Spleen (tissue), 7 donors: ENCODE results near the gene SNX27.

Source experiments
- POLR2A ChIP-seq, 3 donors: fragments of 450-650 bp; IDR thresholded peaks; one replicate each; pipeline ENCODE4 v1.5.1; 2017; ENCODE audit warnings: antibody characterized with exemption in 3 of 3, mild to moderate bottlenecking in 1 of 3
- POLR2AphosphoS5 ChIP-seq, 3 donors: sonication (generic); formaldehyde crosslinking; IDR thresholded peaks; one replicate each; pipeline ENCODE4 v1.5.1; 2017; ENCODE audit warnings: antibody characterized with exemption in 3 of 3
- TF ChIP-seq, protein P1 (sequence below), 11 experiments: fragments of 200-600 bp in 7 of 11; fragments of 450-650 bp in 4 of 11; sonication (generic) in 4 of 11; IDR thresholded peaks in 8 of 11; conservative IDR thresholded peaks in 3 of 11; 1 replicate in 7 of 11; 2 replicates in 4 of 11; pipeline versions ENCODE4 v1.4.0 to v1.8.0; 2016 to 2021; ENCODE audit warnings: antibody characterized with exemption in 11 of 11, inconsistent platforms in 4 of 11, mild to moderate bottlenecking in 1 of 11
- donor health status: DM: no; HTN: no; CAD: no; lungs with moderate emphysema.
- donor health status: DM: no; HTN: no; CAD: no.
- donor health status: DM: no; HTN: no; CAD: no.

DNA sequence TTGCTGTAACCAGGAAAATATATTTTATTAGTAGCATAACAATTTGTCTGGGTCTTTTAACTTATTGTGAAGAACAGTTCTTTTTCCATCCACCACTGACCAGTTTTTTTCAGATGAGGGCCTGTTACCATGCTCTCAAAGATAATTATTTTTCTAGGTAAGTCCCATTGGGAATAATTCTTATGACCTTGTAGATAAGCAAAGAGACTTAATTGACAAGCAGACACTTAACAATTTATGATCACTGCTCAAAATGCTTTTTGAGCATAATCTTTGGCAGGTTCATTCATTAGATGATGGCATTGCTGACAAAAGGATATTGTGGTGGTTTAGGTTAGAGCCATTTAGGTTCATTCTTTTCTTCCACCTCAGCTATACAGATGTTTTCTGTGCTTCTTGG is 6.6 kb downstream of the SNX27 start:
- TF ChIP-seq POLR2AphosphoS5 (IDR thresholded peaks at IDR 0.05) (no peak), POLR2A (IDR thresholded peaks at IDR 0.05) (no peak)
- TF ChIP-seq, protein P1, sequence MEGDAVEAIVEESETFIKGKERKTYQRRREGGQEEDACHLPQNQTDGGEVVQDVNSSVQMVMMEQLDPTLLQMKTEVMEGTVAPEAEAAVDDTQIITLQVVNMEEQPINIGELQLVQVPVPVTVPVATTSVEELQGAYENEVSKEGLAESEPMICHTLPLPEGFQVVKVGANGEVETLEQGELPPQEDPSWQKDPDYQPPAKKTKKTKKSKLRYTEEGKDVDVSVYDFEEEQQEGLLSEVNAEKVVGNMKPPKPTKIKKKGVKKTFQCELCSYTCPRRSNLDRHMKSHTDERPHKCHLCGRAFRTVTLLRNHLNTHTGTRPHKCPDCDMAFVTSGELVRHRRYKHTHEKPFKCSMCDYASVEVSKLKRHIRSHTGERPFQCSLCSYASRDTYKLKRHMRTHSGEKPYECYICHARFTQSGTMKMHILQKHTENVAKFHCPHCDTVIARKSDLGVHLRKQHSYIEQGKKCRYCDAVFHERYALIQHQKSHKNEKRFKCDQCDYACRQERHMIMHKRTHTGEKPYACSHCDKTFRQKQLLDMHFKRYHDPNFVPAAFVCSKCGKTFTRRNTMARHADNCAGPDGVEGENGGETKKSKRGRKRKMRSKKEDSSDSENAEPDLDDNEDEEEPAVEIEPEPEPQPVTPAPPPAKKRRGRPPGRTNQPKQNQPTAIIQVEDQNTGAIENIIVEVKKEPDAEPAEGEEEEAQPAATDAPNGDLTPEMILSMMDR (IDR thresholded peaks at IDR 0.05 in 8 of 11, conservative IDR thresholded peaks at IDR 0.05 in 3 of 11): no peak
